Suprapubic skin (tissue), 4 donors: ENCODE results near the gene MTCL1. TPM values are rescaled to one million over a fixed set of nuclear protein-coding genes. Genes with fewer than 3 reads are reported as not detected.

Source experiments
- DNase-seq, 2 donors: peaks; one replicate each; pipeline ENCODE4 v3.0.0-alpha.2; 2019; ENCODE audit warnings: low spot score in 2 of 2
- H3K27ac ChIP-seq: fragments of 200-600 bp; sonication (generic); one replicate; pipeline ENCODE4 v1.5.1; 2019
- H3K27me3 ChIP-seq: fragments of 200-600 bp; sonication (generic); one replicate; pipeline ENCODE4 v1.5.1; 2019
- H3K36me3 ChIP-seq: fragments of 200-600 bp; sonication (generic); one replicate; pipeline ENCODE4 v1.5.1; 2019
- H3K4me1 ChIP-seq: fragments of 200-600 bp; sonication (generic); one replicate; pipeline ENCODE4 v1.5.1; 2019
- H3K4me3 ChIP-seq: fragments of 200-600 bp; sonication (generic); one replicate; pipeline ENCODE4 v1.5.1; 2019; ENCODE audit warnings: mild to moderate bottlenecking
- H3K9me3 ChIP-seq: fragments of 200-600 bp; sonication (generic); one replicate; pipeline ENCODE4 v1.5.1; 2019
- CTCF ChIP-seq, 2 donors: fragments of 200-600 bp in 1 of 2; fragments of 450-650 bp in 1 of 2; sonication (generic) in 1 of 2; IDR thresholded peaks; one replicate each; pipeline ENCODE4 v1.5.1; 2016 to 2019; ENCODE audit warnings: antibody characterized with exemption in 2 of 2, mild to moderate bottlenecking in 1 of 2, moderate library complexity in 1 of 2
- EP300 ChIP-seq: sonication (generic); formaldehyde crosslinking; IDR thresholded peaks from one replicate; pipeline ENCODE4 v1.6.1; 2017; ENCODE audit warnings: antibody characterized with exemption
- POLR2A ChIP-seq, 2 donors: fragments of 450-650 bp; IDR thresholded peaks; one replicate each; pipeline ENCODE4 v1.6.1; 2017; ENCODE audit warnings: antibody characterized with exemption in 2 of 2, mild to moderate bottlenecking in 2 of 2, moderate library complexity in 2 of 2
- POLR2AphosphoS5 ChIP-seq, 3 donors: sonication (generic); formaldehyde crosslinking; IDR thresholded peaks; one replicate each; pipeline ENCODE4 v1.6.1; 2017; ENCODE audit warnings: antibody characterized with exemption in 3 of 3
- WGBS: methylation state at CpG from one replicate; pipeline ENCODE4 v1.1.5; 2018; 5-methylcytosine and 5-hydroxymethylcytosine counted together
- total RNA-seq, 4 donors: library from RNA; depleted of rRNA; stranded (reverse); fragments of >200 nt; gene quantifications; one replicate each; pipeline ENCODE4 v1.1.0, GENCODE V29; 2016

Gene MTCL1
- total RNA-seq, 4 donors from 2014 or later, result 7.0 to 9.4 (median 8.1) TPM

- no peak for DNase-seq
- H3K4me3 ChIP-seq, result no peak overlapping the region
- no peaks in the 10 kb centered on the region for H3K27me3 ChIP-seq
- WGBS, result 76% methylated on average over 6 of the region's 6 CpGs
- H3K36me3 ChIP-seq, result no peaks in the 10 kb centered on the region
- no peaks in the 10 kb centered on the region for H3K4me1 ChIP-seq
- no peaks in the 10 kb centered on the region for H3K9me3 ChIP-seq
- no peak overlapping the region for H3K27ac ChIP-seq
- TF ChIP-seq POLR2AphosphoS5 (IDR thresholded peaks at IDR 0.05) (no peak), POLR2A (IDR thresholded peaks at IDR 0.05) (no peak), CTCF (IDR thresholded peaks at IDR 0.05) (no peak), EP300 (no peak)
Measured at GRCh38 chr18:8847066-8847755, 141.9 kb downstream of the MTCL1 start.

DNA sequence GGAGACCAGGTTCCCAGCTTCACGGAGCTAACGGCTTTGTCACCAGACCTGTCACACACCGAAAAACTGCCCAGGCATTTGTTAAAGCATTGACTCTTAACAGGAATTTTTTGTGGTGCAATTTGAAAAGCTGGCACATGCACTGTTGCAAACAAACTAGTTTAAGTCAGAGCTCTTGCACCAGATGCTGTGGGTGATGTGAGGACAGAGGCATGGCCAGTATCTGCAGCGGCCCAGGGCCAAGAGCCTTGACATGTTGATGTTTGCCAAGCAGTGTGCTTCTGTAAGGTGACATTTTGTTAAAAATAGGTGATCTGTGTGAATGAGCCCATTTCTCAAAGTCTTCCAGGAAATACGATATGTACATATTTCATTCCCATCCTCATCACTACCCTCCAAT, 142.5 kb downstream of the MTCL1 start:
- H3K27ac ChIP-seq, result no peak overlapping the region
- TF ChIP-seq POLR2AphosphoS5 (IDR thresholded peaks at IDR 0.05) (no peak), EP300 (no peak), CTCF (IDR thresholded peaks at IDR 0.05) (no peak)
- no peaks in the 10 kb centered on the region for H3K4me1 ChIP-seq
- H3K27me3 ChIP-seq, result no peaks in the 10 kb centered on the region
- H3K4me3 ChIP-seq, result no peak overlapping the region
- 57% methylated on average over 5 of the region's 5 CpGs for WGBS
- DNase-seq, result no peak
- H3K9me3 ChIP-seq, result no peaks in the 10 kb centered on the region
- no peaks in the 10 kb centered on the region for H3K36me3 ChIP-seq

GRCh38 chr18:8848541-8848940, 143.2 kb downstream of the MTCL1 start:
- Histone ChIP-seq H3K27me3 (no peaks in the 10 kb centered on the region), H3K27ac (no peak overlapping the region), H3K4me1 (no peaks in the 10 kb centered on the region), H3K9me3 (no peaks in the 10 kb centered on the region), H3K36me3 (no peaks in the 10 kb centered on the region), H3K4me3 (no peak overlapping the region)
- DNase-seq, result no peak
- TF ChIP-seq CTCF (IDR thresholded peaks at IDR 0.05) (no peak), POLR2A (IDR thresholded peaks at IDR 0.05) (no peak), EP300 (no peak), POLR2AphosphoS5 (IDR thresholded peaks at IDR 0.05) (no peak)
- WGBS, result 66% methylated on average over 3 of the region's 3 CpGs

DNA sequence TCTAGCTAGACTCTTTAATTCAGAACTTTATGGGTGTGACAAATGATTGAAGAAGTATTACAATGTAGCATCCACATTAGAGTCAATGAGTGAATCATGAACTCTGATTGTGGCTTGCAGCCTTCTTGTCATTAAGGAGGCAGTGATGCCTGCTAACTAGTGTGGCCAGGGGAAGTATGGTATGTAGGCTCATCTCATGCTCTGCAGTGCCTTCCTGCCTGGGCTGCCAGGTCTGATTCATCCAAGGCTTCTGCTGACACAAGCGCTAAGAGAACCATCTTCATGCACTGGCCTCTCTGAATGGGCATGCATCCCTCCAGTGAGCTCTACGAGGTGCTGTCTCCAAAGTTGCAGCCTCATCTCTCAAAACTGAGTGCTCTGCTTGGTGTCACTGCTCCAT, 144.3 kb downstream of the MTCL1 start:
- Histone ChIP-seq H3K9me3 (no peaks in the 10 kb centered on the region), H3K4me3 (no peak overlapping the region), H3K27ac (no peak overlapping the region), H3K36me3 (no peaks in the 10 kb centered on the region), H3K27me3 (no peaks in the 10 kb centered on the region), H3K4me1 (no peaks in the 10 kb centered on the region)
- DNase-seq, result no peak
- TF ChIP-seq CTCF (IDR thresholded peaks at IDR 0.05), result no peak
- 92% methylated on average over 2 of the region's 2 CpGs for WGBS

GRCh38 chr18:8851659-8852058, 146.3 kb downstream of the MTCL1 start:
- Histone ChIP-seq H3K27ac (no peak overlapping the region), H3K4me1 (no peaks in the 10 kb centered on the region), H3K9me3 (no peaks in the 10 kb centered on the region), H3K36me3 (no peaks in the 10 kb centered on the region), H3K27me3 (no peaks in the 10 kb centered on the region), H3K4me3 (no peak overlapping the region)
- TF ChIP-seq POLR2A (IDR thresholded peaks at IDR 0.05) (no peak), CTCF (IDR thresholded peaks at IDR 0.05) (no peak), EP300 (no peak), POLR2AphosphoS5 (IDR thresholded peaks at IDR 0.05) (no peak)
- WGBS, result 85% methylated on average over 2 of the region's 2 CpGs
- no peak for DNase-seq
